Activated CD4-positive, alpha-beta T cell treated with anti-CD3 and anti-CD28 coated beads for 48 hours (primary cell): ENCODE results near the gene TTLL13.
A peak's percentile ranks its signal among the peaks of the same experiment; 100 is the strongest.
"Not testable (repeated sequence)": the region's sequence is repeated elsewhere in the genome, so short reads cannot be mapped to it uniquely, and the experiment has no call there.

ENCODE experiments used
- DNase-seq: peaks from one replicate; pipeline ENCODE4 v3.0.0-alpha.2; 2020

Gene TTLL13

GRCh38 chr15:90291679-90292356 lies 42.5 kb downstream of the TTLL13 start:
- DNase-seq: peak; percentile 59

- peak; percentile 87 for DNase-seq
Observed at GRCh38 chr15:90293040-90293810, 43.9 kb downstream of the TTLL13 start.

GRCh38 chr15:90294159-90294558 lies 44.8 kb downstream of the TTLL13 start:
- DNase-seq: no peak

DNA sequence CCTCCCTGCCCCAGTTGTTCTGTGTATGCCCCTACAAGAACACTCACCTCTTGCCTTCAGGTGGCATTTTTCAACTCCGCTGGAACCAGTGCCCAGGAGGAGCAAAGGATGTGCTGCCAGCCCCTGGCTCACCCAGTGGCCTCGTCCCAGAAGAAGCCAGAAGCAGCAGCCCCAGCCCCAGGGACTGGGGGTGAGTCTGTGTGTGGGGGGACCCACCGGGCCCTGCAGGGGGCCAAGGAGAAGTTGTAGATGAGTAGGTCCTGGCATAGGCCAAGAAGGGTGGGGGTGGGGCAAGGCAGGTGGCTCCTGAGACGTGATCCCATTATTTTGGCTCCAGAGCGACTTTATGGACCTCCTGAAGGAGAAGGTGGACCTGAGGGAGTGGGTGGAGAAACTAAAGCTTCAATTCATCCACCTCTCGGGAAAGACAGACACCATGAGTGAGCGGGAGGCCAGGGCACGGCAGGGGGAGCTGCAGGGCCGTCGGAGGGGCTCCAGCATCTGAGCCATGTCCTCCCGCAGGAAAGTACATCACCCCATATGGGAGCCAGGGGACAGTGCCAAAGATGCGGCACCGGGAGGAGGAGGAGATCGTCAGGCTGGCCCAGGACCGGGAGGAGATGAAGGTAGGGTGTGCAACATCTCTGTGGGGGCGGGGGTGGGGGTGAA lies 45.4 kb downstream of the TTLL13 start:
- DNase-seq: no peak

- no peak for DNase-seq
Observed at GRCh38 chr15:90295270-90295648, 45.9 kb downstream of the TTLL13 start.

DNA sequence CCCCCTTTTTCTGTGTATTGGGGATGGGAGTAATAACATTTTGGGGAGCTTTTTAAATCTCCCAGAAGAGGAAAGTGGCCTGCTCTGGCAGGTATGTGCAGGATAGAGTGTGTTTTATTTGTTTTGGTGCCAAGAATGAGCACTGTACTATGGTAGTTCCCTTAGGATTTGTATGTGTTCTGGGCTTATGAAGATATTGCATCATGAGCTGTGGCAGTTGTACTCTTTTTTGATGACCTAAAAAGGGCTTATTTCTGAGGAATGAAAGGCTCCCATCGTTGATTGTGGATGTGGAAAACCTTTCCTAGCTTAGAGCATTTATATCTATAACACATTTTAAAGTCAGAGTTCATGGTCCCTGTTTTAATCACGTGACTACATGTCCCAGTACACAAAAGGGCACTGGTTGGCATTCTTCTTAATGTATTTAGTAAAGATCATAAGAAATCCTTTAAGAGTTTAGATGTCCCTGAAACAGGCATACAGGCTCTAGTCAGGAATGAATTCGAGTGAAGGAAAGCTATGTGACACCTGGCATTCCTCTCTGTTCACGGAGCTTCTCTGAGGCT lies 47.0 kb downstream of the TTLL13 start:
- not testable (repeated sequence) for DNase-seq

DNA sequence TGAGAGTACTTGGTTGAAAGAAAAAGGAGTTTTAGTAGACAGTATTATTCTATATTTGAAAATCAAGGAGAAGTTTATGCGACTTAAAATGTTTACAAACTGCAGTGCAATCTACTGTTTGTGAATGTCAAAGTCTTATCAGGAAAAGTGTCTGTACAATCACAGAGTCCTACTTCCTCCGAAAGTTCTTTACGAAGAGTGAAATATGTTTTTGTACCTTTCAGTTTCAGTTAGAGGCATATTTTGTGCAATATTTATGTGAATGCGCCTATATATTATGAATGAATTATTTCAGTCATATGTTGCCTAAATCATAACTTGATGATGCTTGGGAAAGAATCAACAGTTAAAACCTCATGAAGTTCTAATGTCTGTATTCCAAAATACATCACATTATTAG lies 47.7 kb downstream of the TTLL13 start:
- no peak for DNase-seq

DNA sequence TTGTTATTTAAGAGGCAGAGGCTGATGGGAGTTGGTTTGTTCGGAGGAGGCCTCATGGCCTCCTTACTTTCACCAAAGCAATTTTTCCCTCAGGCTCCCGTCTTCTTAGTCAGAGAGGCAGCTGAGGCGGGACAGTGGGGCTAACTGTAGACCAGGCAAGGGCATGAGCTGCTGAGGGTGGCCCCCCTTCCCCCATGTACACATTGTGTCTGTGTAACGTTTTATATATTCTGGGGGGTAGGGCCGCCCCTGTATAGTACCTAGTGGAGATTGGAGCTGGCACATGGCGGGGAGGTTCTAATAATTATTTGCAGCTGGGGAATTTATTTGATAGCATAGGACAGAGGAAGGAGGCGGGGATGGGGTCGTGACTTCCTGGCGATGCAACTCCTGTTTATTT lies 51.2 kb downstream of the TTLL13 start:
- no peak for DNase-seq

DNA sequence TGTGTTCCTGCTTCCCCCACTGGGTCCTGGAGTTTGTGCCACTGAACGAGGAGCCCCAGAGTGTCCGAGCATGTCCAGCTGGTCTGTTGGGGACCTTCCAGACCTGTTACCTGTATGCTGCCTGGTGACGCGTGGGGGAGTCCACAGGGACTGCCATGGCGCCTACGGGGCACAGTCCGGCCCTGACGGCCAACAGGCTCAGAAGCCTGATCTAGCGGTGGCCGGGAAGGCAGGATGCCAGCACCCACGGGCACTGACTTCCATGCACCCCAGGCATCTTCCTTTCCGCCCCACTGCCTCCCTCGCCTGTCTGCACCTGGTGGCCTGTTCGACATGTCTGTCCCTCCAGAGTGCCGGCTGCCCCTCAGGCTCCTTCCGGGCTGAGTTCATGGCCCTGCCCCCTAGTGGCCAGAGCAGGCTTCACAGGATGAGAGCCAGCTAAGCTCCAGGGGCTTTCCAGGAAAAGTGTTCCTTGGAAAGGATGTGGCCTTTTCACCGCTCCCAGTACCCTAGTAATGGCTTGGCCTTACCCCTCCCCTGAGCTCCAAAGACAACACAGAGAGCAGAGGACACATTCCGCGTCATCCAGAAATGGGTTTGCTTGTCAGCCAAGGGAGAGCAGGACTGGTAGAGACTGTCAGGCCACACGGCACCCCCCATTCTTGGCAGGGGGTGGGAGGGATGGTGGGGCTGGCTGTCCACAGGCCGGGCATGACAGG lies 51.8 kb downstream of the TTLL13 start:
- peak; percentile 77 for DNase-seq

- DNase-seq: no peak
Observed at GRCh38 chr15:90301707-90302300, 52.4 kb downstream of the TTLL13 start.

- not testable (repeated sequence) for DNase-seq
Observed at GRCh38 chr15:90305355-90305754, 56.0 kb downstream of the TTLL13 start.

GRCh38 chr15:90305932-90306331 lies 56.6 kb downstream of the TTLL13 start:
- DNase-seq: no peak

DNA sequence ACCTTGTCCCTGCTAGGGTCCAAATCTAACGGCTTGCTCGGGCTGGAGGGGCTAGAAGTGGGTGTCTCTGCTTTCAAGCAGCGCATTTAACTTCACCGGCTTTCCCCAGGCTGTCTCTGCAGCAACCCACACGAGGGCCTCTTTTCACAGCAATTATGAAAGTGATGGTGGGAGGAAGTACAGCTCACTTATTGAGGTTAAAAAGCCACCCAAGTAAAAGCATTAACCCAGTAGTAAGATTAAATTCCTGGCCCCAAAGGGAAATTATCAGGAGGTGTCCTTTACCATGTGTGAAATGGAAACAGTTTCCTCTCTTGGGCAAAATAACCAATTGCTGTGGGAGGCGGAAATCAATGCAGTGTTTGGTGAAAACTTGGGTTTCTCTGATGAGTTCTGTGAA lies 57.2 kb downstream of the TTLL13 start:
- peak; percentile 57 for DNase-seq

- no peak for DNase-seq
Observed at GRCh38 chr15:90307661-90308060, 58.3 kb downstream of the TTLL13 start.

DNA sequence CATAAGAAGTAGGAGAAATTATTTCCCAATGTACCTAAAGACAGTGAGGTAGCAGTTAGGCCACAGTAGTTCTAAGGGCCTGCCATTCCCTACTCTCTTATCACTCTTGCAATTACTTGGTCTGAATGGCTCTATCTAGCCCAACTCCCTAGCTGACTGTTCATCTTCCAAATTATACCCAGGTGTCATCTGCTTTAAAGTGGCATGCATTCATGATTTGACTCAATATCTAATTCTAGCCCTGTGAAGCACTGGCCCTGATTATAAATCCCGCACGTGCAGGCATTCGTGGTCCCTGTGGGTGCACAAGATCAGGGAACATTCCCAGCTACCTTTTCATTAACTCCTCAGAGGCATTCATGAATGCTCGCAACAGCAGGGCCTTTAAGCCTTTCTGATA lies 59.7 kb downstream of the TTLL13 start:
- no peak for DNase-seq
